ENCODE data around the gene POLR2J3.
"Not testable (repeated sequence)": the region's sequence is repeated elsewhere in the genome, so short reads cannot be mapped to it uniquely, and the experiment has no call there.

Gene POLR2J3

GRCh38 chr7:102550808-102551422 is 21.5 kb downstream of the POLR2J3 start, which contains the start of gene SPDYE2:
SPDYE2 (plus strand) TSS chr7:102551226; CDS start chr7:102553256, 2,030 bp downstream.
- not testable (repeated sequence) for H3K27ac ChIP-seq; H3K4me1 ChIP-seq; H3K4me2 ChIP-seq; H3K9me3 ChIP-seq (replicated peaks in 1 of 11); H3K36me3 ChIP-seq; H3K9ac ChIP-seq; H3K4me3 ChIP-seq; H4K20me1 ChIP-seq; H3K27me3 ChIP-seq

- H3K36me3 ChIP-seq; H3K27ac ChIP-seq; H3K4me1 ChIP-seq; H3K9ac ChIP-seq; H4K20me1 ChIP-seq; H3K27me3 ChIP-seq; H3K4me2 ChIP-seq; H3K9me3 ChIP-seq (replicated peaks in 1 of 11); H3K4me3 ChIP-seq: not testable (repeated sequence)
These were observed 26.0 kb downstream of the POLR2J3 start for GRCh38 chr7:102546353-102546752.

- not testable (repeated sequence) for H3K9ac ChIP-seq; H3K4me3 ChIP-seq; H3K4me1 ChIP-seq; H3K27ac ChIP-seq; H3K27me3 ChIP-seq; H3K4me2 ChIP-seq; H3K9me3 ChIP-seq (replicated peaks in 1 of 11); H4K20me1 ChIP-seq; H3K36me3 ChIP-seq
These were observed 27.1 kb downstream of the POLR2J3 start for GRCh38 chr7:102545288-102545687.

GRCh38 chr7:102544372-102544771 is 28.0 kb downstream of the POLR2J3 start:
- not testable (repeated sequence) for H3K4me2 ChIP-seq; H3K9ac ChIP-seq; H3K27ac ChIP-seq; H3K27me3 ChIP-seq; H3K4me3 ChIP-seq; H3K36me3 ChIP-seq; H4K20me1 ChIP-seq; H3K4me1 ChIP-seq; H3K9me3 ChIP-seq (replicated peaks in 1 of 11)

- H3K4me2 ChIP-seq; H3K36me3 ChIP-seq; H3K4me3 ChIP-seq; H3K9ac ChIP-seq; H3K27me3 ChIP-seq; H3K4me1 ChIP-seq; H4K20me1 ChIP-seq; H3K27ac ChIP-seq; H3K9me3 ChIP-seq (replicated peaks in 1 of 11): not testable (repeated sequence)
These were observed 28.8 kb downstream of the POLR2J3 start, which contains the start of gene UPK3BL2 for GRCh38 chr7:102543596-102543995. UPK3BL2 (minus strand) TSS chr7:102543696; CDS start chr7:102543636, 60 bp downstream.

- not testable (repeated sequence) for H3K27ac ChIP-seq; H3K4me2 ChIP-seq; H3K4me3 ChIP-seq; H3K9ac ChIP-seq; H4K20me1 ChIP-seq; H3K4me1 ChIP-seq; H3K9me3 ChIP-seq (replicated peaks in 1 of 11); H3K27me3 ChIP-seq; H3K36me3 ChIP-seq
These were observed 29.6 kb downstream of the POLR2J3 start for GRCh38 chr7:102542771-102543170.

- not testable (repeated sequence) for H3K27me3 ChIP-seq; H3K27ac ChIP-seq; H3K9me3 ChIP-seq (replicated peaks in 1 of 11); H3K36me3 ChIP-seq; H3K9ac ChIP-seq; H3K4me1 ChIP-seq; H3K4me3 ChIP-seq; H3K4me2 ChIP-seq; H4K20me1 ChIP-seq
These were observed 30.3 kb downstream of the POLR2J3 start for GRCh38 chr7:102542083-102542482.

- H3K4me2 ChIP-seq; H3K9ac ChIP-seq; H3K27me3 ChIP-seq; H3K4me3 ChIP-seq; H3K36me3 ChIP-seq; H3K4me1 ChIP-seq; H3K9me3 ChIP-seq (replicated peaks in 1 of 11); H3K27ac ChIP-seq; H4K20me1 ChIP-seq: not testable (repeated sequence)
These were observed 31.8 kb downstream of the POLR2J3 start for GRCh38 chr7:102540604-102541003.

GRCh38 chr7:102535062-102535615 is 37.2 kb downstream of the POLR2J3 start:
- H4K20me1 ChIP-seq, result not testable (repeated sequence)
- H3K9ac ChIP-seq, result peak overlapping the region in 6 of 11 experiments; percentile 48 to 62 (median 53); a peak in 6 of 22 replicates
- peak overlapping the region in 8 of 11 experiments; percentile 42 to 74 (median 58); a peak in 13 of 22 replicates for H3K27ac ChIP-seq

GRCh38 chr7:102532127-102532526 is 40.3 kb downstream of the POLR2J3 start:
- H4K20me1 ChIP-seq; H3K9me3 ChIP-seq (replicated peaks in 1 of 11); H3K4me1 ChIP-seq; H3K27ac ChIP-seq; H3K9ac ChIP-seq; H3K36me3 ChIP-seq; H3K4me2 ChIP-seq; H3K4me3 ChIP-seq; H3K27me3 ChIP-seq: not testable (repeated sequence)

More at GRCh38 chr7:102535062-102535615, 37.2 kb downstream of the POLR2J3 start:
- H3K27me3 ChIP-seq; H3K4me1 ChIP-seq; H3K9me3 ChIP-seq (replicated peaks in 1 of 11); H3K36me3 ChIP-seq; H3K4me3 ChIP-seq: not testable (repeated sequence)
- peak overlapping the region in 10 of 11 experiments; percentile 46 to 70 (median 60); a peak in 16 of 22 replicates for H3K4me2 ChIP-seq

- not testable (repeated sequence) for H3K9me3 ChIP-seq (replicated peaks in 1 of 11); H3K27ac ChIP-seq; H3K4me2 ChIP-seq; H3K27me3 ChIP-seq; H3K9ac ChIP-seq; H3K4me1 ChIP-seq; H3K36me3 ChIP-seq; H3K4me3 ChIP-seq; H4K20me1 ChIP-seq
These were observed 40.8 kb downstream of the POLR2J3 start for GRCh38 chr7:102531583-102531982.

- not testable (repeated sequence) for H3K4me1 ChIP-seq; H3K27me3 ChIP-seq; H3K4me3 ChIP-seq; H3K9me3 ChIP-seq (replicated peaks in 1 of 11); H3K27ac ChIP-seq; H4K20me1 ChIP-seq; H3K9ac ChIP-seq; H3K4me2 ChIP-seq; H3K36me3 ChIP-seq
These were observed 44.3 kb downstream of the POLR2J3 start for GRCh38 chr7:102527822-102528793.

GRCh38 chr7:102527182-102527581 is 45.2 kb downstream of the POLR2J3 start:
- H3K27ac ChIP-seq; H3K9ac ChIP-seq; H3K4me2 ChIP-seq; H4K20me1 ChIP-seq; H3K4me3 ChIP-seq; H3K4me1 ChIP-seq; H3K9me3 ChIP-seq (replicated peaks in 1 of 11); H3K27me3 ChIP-seq; H3K36me3 ChIP-seq: not testable (repeated sequence)

GRCh38 chr7:102524803-102525202 is 47.6 kb downstream of the POLR2J3 start:
- H3K4me2 ChIP-seq; H3K4me1 ChIP-seq; H3K9ac ChIP-seq; H3K36me3 ChIP-seq; H4K20me1 ChIP-seq; H3K27ac ChIP-seq; H3K27me3 ChIP-seq; H3K9me3 ChIP-seq (replicated peaks in 1 of 11); H3K4me3 ChIP-seq: not testable (repeated sequence)

All from BLaER1 treated with 17β-estradiol and CSF1 and Interleukin-3, amounts not matched to agents 10 nM and 100 nM (cell line).